NCI-H2107 (cell line): ENCODE measurements around the gene TNFRSF25.
"Not testable (repeated sequence)": the region's sequence is repeated elsewhere in the genome, so short reads cannot be mapped to it uniquely, and the experiment has no call there.

ENCODE experiments used
- DNase-seq: peaks from one replicate; lab custom pipeline; 2025; lab: John Stamatoyannopoulos, UW

Gene TNFRSF25

DNA sequence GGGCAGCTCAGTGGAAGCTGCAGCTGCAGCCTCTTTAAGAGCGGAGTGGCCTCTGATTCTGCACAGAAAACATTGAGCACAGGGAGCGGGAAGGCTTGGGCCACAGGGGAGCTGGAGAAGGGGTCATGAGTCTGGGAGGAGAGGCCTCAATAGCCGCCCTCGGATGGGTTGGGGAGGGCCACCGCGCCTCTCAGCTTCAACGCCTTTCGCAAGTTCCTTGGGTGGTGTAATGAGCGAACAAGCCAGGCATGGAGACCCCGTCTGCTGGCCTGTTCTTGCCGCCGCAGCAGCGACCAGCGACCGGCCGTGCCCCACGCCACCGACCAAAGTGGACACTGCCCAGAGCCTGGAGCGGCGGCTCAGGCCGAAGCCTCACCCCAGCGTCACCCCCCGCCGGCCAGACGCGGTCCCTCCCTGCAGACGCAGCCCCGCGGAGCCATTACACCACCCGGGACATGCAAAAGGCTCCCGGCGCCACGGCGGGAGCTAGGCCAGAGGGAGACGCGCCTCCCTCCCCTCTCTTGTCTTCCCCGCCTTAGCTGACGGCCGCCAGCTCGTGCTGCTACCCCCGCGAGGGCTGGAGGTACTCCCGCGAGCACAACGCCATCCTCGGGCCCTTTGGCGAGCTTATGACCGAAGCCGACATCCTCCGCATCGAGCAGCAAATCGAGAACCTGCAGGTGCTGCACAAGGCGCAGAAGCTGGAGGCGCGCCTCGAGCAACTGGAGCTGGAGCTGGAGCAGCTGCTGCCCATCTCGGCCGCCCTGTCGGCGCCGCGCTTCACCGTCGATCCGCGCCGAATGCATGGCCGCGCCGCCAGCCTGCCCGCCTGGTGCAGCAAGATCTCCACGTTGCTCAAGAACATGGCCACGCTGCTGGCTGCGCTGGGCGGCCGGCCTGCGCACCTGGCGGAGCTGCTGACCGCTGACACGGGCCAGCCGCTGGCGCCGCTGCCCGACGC is 11.8 kb downstream of the TNFRSF25 start:
- DNase-seq, result not testable (repeated sequence)

- DNase-seq, result no peak
These were observed 15.0 kb downstream of the TNFRSF25 start for GRCh38 chr1:6450943-6451373.

- DNase-seq, result not testable (repeated sequence)
These were observed 15.5 kb downstream of the TNFRSF25 start for GRCh38 chr1:6450486-6450885.

- DNase-seq, result no peak
These were observed 15.9 kb downstream of the TNFRSF25 start for GRCh38 chr1:6450005-6450450.

GRCh38 chr1:6448749-6449631 is 17.0 kb downstream of the TNFRSF25 start:
- DNase-seq, result no peak

GRCh38 chr1:6447818-6448748 is 17.9 kb downstream of the TNFRSF25 start:
- no peak for DNase-seq

GRCh38 chr1:6447016-6447817 is 18.8 kb downstream of the TNFRSF25 start:
- no peak for DNase-seq

GRCh38 chr1:6446665-6447015 is 19.3 kb downstream of the TNFRSF25 start:
- no peak for DNase-seq

DNA sequence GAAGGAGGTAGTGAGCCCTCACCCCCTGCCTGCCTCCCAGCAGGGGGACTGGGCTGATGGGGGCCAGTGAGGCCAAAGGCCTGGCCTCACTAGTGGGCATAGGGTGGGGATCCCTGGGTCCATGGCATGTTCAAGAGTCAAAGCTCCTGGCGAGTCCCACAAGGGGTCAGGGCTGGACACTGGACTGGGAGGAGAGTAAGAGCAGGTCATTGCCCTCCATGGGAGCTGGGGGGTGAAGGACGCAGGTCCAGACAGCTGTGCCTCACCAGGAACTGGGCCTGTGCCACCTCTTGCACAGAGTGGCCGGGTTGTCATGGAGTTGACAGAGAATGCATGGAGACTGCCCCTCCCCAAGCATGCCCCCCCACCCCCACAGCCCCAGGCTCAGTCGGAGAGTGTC is 20.0 kb downstream of the TNFRSF25 start:
- DNase-seq, result not testable (repeated sequence)

DNA sequence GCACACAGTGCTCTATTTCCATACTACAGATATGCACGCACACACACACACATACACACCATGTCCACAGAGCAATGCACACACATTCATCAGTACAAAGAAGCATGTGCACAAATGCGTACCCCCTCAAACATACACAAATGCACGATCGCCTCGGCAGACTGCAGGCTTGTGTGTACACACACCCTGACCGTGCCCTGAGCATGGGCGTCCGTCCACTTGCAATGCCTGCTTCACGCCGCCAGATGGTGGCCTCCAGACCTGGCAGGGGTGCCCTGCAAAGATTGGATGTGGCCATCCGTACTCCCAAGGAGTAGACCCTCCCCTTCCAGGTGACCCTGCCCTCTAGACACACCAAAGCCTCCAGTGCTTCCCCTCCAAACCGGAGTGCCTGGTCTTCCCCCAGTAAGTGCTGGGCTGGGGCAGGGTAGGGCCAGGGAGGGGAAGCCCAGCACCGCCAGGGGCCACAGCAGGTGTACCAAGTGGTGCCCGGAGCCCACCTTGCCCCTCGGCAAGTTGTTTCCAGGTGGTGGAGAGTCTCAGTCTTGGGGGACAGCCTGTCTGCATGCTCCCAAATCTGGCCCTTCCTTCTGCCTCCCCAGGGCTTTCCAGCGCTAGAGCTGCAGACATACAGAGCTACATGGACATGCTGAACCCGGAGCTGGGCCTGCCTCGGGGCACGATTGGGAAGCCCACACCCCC is 20.8 kb downstream of the TNFRSF25 start:
- DNase-seq, result no peak

DNA sequence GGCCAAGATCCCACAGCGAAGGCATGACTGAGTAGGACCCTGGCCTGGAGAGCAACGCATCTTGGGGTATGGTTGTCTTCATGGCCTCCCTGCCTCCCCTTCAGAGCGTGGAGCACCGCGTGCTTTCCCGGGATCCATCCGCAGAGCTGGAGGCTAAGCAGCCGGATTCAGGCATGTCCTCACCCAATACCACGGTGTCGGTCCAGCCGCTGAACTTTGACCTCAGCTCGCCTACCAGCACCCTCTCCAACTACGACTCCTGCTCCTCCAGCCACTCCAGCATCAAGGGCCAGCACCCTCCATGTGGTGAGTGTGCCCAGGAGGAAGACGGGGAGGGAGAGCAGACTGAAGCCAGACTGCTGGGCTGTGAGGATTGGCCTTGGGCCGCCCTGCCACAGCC is 21.6 kb downstream of the TNFRSF25 start:
- DNase-seq, result no peak

- DNase-seq, result no peak
These were observed 22.4 kb downstream of the TNFRSF25 start for GRCh38 chr1:6443339-6444115.

GRCh38 chr1:6441586-6441985 is 24.4 kb downstream of the TNFRSF25 start:
- DNase-seq, result no peak

GRCh38 chr1:6440198-6441126 is 25.5 kb downstream of the TNFRSF25 start:
- no peak for DNase-seq

DNA sequence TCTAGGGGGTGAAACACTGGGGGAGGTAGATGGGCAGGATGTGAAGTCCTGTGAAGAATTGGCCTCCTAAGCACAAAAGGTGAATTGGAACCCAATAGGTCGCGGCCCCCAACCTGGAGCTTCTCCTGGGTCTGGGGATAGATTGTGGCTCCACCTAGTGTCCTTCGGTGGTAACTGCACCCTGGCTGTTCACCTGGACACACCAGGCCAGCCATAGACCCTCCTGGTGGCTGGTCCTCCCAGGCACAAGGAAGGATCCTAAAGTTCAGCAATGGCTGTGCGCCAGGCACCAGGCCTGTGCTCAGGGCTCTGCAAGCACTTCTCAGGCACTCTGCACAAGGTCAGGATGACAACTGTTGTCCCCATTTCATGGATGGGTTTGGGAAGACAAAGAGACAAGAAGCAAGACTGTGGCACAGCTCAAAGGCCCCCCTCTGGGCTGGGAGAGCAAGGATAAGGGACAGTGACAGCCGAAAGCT is 27.9 kb downstream of the TNFRSF25 start:
- DNase-seq, result no peak

DNA sequence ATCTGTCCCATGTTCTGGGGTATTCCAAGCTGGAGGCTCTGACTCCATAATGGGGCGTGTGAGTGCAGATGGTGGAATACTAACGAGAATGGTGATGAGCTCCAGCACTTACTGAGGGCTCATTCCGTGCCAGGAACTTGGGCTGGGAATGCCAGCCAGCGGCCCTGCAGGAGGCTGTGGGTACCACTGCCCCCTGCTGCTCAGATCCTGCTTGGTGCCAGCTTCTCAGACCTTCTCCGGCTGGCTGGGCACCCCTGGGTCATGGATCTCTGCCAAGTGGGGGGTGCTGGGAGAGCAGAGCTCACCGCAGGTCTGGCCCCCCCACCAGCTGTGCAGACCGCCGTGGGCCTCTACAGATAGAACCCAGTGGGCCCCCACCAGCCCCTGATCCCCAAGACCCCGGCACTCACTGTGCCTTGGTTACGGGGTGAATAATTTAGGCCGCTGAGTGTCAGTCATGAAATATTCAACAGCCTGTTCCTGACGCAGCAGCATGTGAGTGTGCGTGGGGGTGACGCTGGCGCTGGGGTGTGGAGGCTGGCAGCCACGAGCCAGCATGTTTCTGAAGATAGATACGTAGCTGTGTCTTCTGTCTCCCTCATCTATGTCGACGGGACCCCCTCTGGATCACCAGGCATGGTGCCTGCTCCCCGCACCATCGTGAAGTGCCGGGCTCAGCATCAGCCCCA is 28.8 kb downstream of the TNFRSF25 start:
- not testable (repeated sequence) for DNase-seq

DNA sequence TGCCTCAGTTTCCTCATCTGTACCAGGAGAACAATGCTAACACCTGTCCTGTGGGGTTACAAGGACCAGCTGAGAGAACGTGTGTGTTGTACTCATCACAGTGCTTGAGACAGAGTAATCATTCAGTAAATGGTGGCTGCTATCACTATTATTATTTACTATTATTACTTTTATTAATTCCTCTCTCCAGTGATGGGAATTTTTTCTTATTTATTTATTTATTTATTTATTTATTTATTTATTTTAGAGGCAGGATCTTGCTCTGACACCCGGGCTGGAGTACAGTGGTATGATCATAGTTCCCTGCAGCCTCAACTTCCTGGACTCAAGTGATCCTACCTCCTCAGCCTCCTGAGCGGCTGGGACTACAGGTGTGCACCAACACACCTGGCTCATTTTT is 29.7 kb downstream of the TNFRSF25 start:
- DNase-seq, result not testable (repeated sequence)
